ENCODE measurements around the gene CDH16. TPM values are rescaled to one million over a fixed set of nuclear protein-coding genes. Genes with fewer than 3 reads are reported as not detected.

Gene CDH16
- total RNA-seq, 1 experiment from 2014 or later = not detected

- no peak overlapping the region for H3K4me3 ChIP-seq (ENCODE audit: low read length)
- H3K4me2 ChIP-seq (ENCODE audit: low read depth, low read length, poor library complexity, severe bottlenecking) = no peak overlapping the region
- no peak overlapping the region for H3K9ac ChIP-seq (ENCODE audit: low read length)
Measured at GRCh38 chr16:66886914-66887313, 31.8 kb downstream of the CDH16 start.

GRCh38 chr16:66886321-66886720 is 32.4 kb downstream of the CDH16 start:
- Histone ChIP-seq H3K27ac (ENCODE audit: low read length) (no peak overlapping the region), H4K20me1 (ENCODE audit: insufficient read depth, low read depth, low read length) (no peaks in the 10 kb centered on the region), H3K79me2 (ENCODE audit: low read length) (peaks cover 46% of the 10 kb centered on the region), H2AFZ (ENCODE audit: low read length) (no peak overlapping the region), H3K36me3 (ENCODE audit: insufficient read depth, low read length) (peaks cover 11% of the 10 kb centered on the region; the same call in 1 of the 2 replicates), H3K27me3 (ENCODE audit: low read length) (no peaks in the 10 kb centered on the region), H3K4me2 (ENCODE audit: low read depth, low read length, poor library complexity, severe bottlenecking) (no peak overlapping the region), H3K9ac (ENCODE audit: low read length) (no peak overlapping the region), H3K9me2 (replicated peaks; ENCODE audit: insufficient read depth, low read length) (no peaks in the 10 kb centered on the region), H3K4me3 (ENCODE audit: low read length) (no peak overlapping the region), H3K9me3 (ENCODE audit: low read length) (no peaks in the 10 kb centered on the region), H3K4me1 (ENCODE audit: low read length) (peaks cover 9% of the 10 kb centered on the region)
- DNase-seq = no peak

More at GRCh38 chr16:66886914-66887313, 31.8 kb downstream of the CDH16 start:
- Histone ChIP-seq H2AFZ (ENCODE audit: low read length) (no peak overlapping the region), H3K79me2 (ENCODE audit: low read length) (peaks cover 40% of the 10 kb centered on the region), H3K27me3 (ENCODE audit: low read length) (no peaks in the 10 kb centered on the region), H3K27ac (ENCODE audit: low read length) (no peak overlapping the region), H3K9me3 (ENCODE audit: low read length) (no peaks in the 10 kb centered on the region), H3K4me1 (ENCODE audit: low read length) (peaks cover 4% of the 10 kb centered on the region), H3K36me3 (ENCODE audit: insufficient read depth, low read length) (peaks cover 11% of the 10 kb centered on the region; the same call in 1 of the 2 replicates), H3K9me2 (replicated peaks; ENCODE audit: insufficient read depth, low read length) (no peaks in the 10 kb centered on the region), H4K20me1 (ENCODE audit: insufficient read depth, low read depth, low read length) (no peaks in the 10 kb centered on the region)
- DNase-seq = no peak

GRCh38 chr16:66885491-66885890 is 33.2 kb downstream of the CDH16 start:
- H3K79me2 ChIP-seq (ENCODE audit: low read length) = peaks cover 53% of the 10 kb centered on the region
- H4K20me1 ChIP-seq (ENCODE audit: insufficient read depth, low read depth, low read length) = no peaks in the 10 kb centered on the region
- H3K9me3 ChIP-seq (ENCODE audit: low read length) = no peaks in the 10 kb centered on the region
- peaks cover 11% of the 10 kb centered on the region; the same call in 1 of the 2 replicates for H3K36me3 ChIP-seq (ENCODE audit: insufficient read depth, low read length)
- H3K4me2 ChIP-seq (ENCODE audit: low read depth, low read length, poor library complexity, severe bottlenecking) = no peak overlapping the region
- no peak overlapping the region for H2AFZ ChIP-seq (ENCODE audit: low read length)
- no peaks in the 10 kb centered on the region for H3K27me3 ChIP-seq (ENCODE audit: low read length)
- no peak overlapping the region for H3K27ac ChIP-seq (ENCODE audit: low read length)
- H3K4me1 ChIP-seq (ENCODE audit: low read length) = peaks cover 9% of the 10 kb centered on the region
- DNase-seq = no peak
- H3K4me3 ChIP-seq (ENCODE audit: low read length) = no peak overlapping the region
- no peak overlapping the region for H3K9ac ChIP-seq (ENCODE audit: low read length)
- H3K9me2 ChIP-seq (replicated peaks; ENCODE audit: insufficient read depth, low read length) = no peaks in the 10 kb centered on the region

- Histone ChIP-seq H2AFZ (ENCODE audit: low read length) (no peak overlapping the region), H3K36me3 (ENCODE audit: insufficient read depth, low read length) (peaks cover 11% of the 10 kb centered on the region; the same call in 1 of the 2 replicates), H3K79me2 (ENCODE audit: low read length) (peaks cover 53% of the 10 kb centered on the region), H3K4me3 (ENCODE audit: low read length) (no peak overlapping the region), H3K9me2 (replicated peaks; ENCODE audit: insufficient read depth, low read length) (no peaks in the 10 kb centered on the region), H3K9me3 (ENCODE audit: low read length) (no peaks in the 10 kb centered on the region), H3K4me2 (ENCODE audit: low read depth, low read length, poor library complexity, severe bottlenecking) (no peak overlapping the region), H3K27me3 (ENCODE audit: low read length) (no peaks in the 10 kb centered on the region), H3K9ac (ENCODE audit: low read length) (no peak overlapping the region), H3K4me1 (ENCODE audit: low read length) (peaks cover 23% of the 10 kb centered on the region), H4K20me1 (ENCODE audit: insufficient read depth, low read depth, low read length) (no peaks in the 10 kb centered on the region), H3K27ac (ENCODE audit: low read length) (no peak overlapping the region)
- no peak for DNase-seq
Measured at GRCh38 chr16:66882702-66883101, 36.0 kb downstream of the CDH16 start.

- H3K9me2 ChIP-seq (replicated peaks; ENCODE audit: insufficient read depth, low read length) = no peaks in the 10 kb centered on the region
- peaks cover 53% of the 10 kb centered on the region for H3K79me2 ChIP-seq (ENCODE audit: low read length)
- peak overlapping the region; percentile 98 for H3K4me3 ChIP-seq (ENCODE audit: low read length)
- peaks cover 11% of the 10 kb centered on the region; the same call in 1 of the 2 replicates for H3K36me3 ChIP-seq (ENCODE audit: insufficient read depth, low read length)
- no peaks in the 10 kb centered on the region for H3K27me3 ChIP-seq (ENCODE audit: low read length)
- peaks cover 23% of the 10 kb centered on the region for H3K4me1 ChIP-seq (ENCODE audit: low read length)
- H3K9me3 ChIP-seq (ENCODE audit: low read length) = no peaks in the 10 kb centered on the region
- H3K4me2 ChIP-seq (ENCODE audit: low read depth, low read length, poor library complexity, severe bottlenecking) = peak overlapping the region; percentile 96
- no peak overlapping the region for H2AFZ ChIP-seq (ENCODE audit: low read length)
- H3K27ac ChIP-seq (ENCODE audit: low read length) = no peak overlapping the region
- no peak for DNase-seq
- no peaks in the 10 kb centered on the region for H4K20me1 ChIP-seq (ENCODE audit: insufficient read depth, low read depth, low read length)
- peak overlapping the region; percentile 66 for H3K9ac ChIP-seq (ENCODE audit: low read length)
Measured at GRCh38 chr16:66881964-66882508, 36.6 kb downstream of the CDH16 start.

GRCh38 chr16:66881560-66881959 is 37.1 kb downstream of the CDH16 start:
- peak overlapping the region; percentile 96 for H3K4me2 ChIP-seq (ENCODE audit: low read depth, low read length, poor library complexity, severe bottlenecking)
- H3K9me2 ChIP-seq (replicated peaks; ENCODE audit: insufficient read depth, low read length) = no peaks in the 10 kb centered on the region
- peak overlapping the region; percentile 66 for H3K9ac ChIP-seq (ENCODE audit: low read length)
- H3K4me1 ChIP-seq (ENCODE audit: low read length) = peaks cover 23% of the 10 kb centered on the region
- no peak overlapping the region for H3K27ac ChIP-seq (ENCODE audit: low read length)
- H4K20me1 ChIP-seq (ENCODE audit: insufficient read depth, low read depth, low read length) = no peaks in the 10 kb centered on the region
- peaks cover 50% of the 10 kb centered on the region for H3K79me2 ChIP-seq (ENCODE audit: low read length)
- H2AFZ ChIP-seq (ENCODE audit: low read length) = no peak overlapping the region
- peak overlapping the region; percentile 98 for H3K4me3 ChIP-seq (ENCODE audit: low read length)
- H3K36me3 ChIP-seq (ENCODE audit: insufficient read depth, low read length) = peaks cover 11% of the 10 kb centered on the region; the same call in 1 of the 2 replicates
- H3K27me3 ChIP-seq (ENCODE audit: low read length) = no peaks in the 10 kb centered on the region
- H3K9me3 ChIP-seq (ENCODE audit: low read length) = no peaks in the 10 kb centered on the region
- no peak for DNase-seq

- DNase-seq = peak; percentile 66
- H3K9ac ChIP-seq (ENCODE audit: low read length) = peak overlapping the region; percentile 90
- peaks cover 46% of the 10 kb centered on the region for H3K79me2 ChIP-seq (ENCODE audit: low read length)
- peak overlapping the region; percentile 96 for H3K4me2 ChIP-seq (ENCODE audit: low read depth, low read length, poor library complexity, severe bottlenecking)
- peak overlapping the region; percentile 98 for H3K4me3 ChIP-seq (ENCODE audit: low read length)
- peaks cover 23% of the 10 kb centered on the region for H3K4me1 ChIP-seq (ENCODE audit: low read length)
- H3K9me3 ChIP-seq (ENCODE audit: low read length) = no peaks in the 10 kb centered on the region
- H3K27me3 ChIP-seq (ENCODE audit: low read length) = no peaks in the 10 kb centered on the region
- no peaks in the 10 kb centered on the region for H4K20me1 ChIP-seq (ENCODE audit: insufficient read depth, low read depth, low read length)
- H3K36me3 ChIP-seq (ENCODE audit: insufficient read depth, low read length) = peaks cover 11% of the 10 kb centered on the region; the same call in 1 of the 2 replicates
- peak overlapping the region; percentile 86 for H2AFZ ChIP-seq (ENCODE audit: low read length)
- peak overlapping the region; percentile 14; the same call in 1 of the 2 replicates for H3K27ac ChIP-seq (ENCODE audit: low read length)
- no peaks in the 10 kb centered on the region for H3K9me2 ChIP-seq (replicated peaks; ENCODE audit: insufficient read depth, low read length)
Measured at GRCh38 chr16:66881014-66881417, 37.7 kb downstream of the CDH16 start.

- Histone ChIP-seq H2AFZ (ENCODE audit: low read length) (peak within 1 kb of the TSS; percentile 86), H3K79me2 (ENCODE audit: low read length) (peaks cover 40% of the 10 kb centered on the region), H3K27ac (ENCODE audit: low read length) (peak within 1 kb of the TSS; percentile 14; the same call in 1 of the 2 replicates), H3K9me3 (ENCODE audit: low read length) (no peaks in the 10 kb centered on the region), H3K27me3 (ENCODE audit: low read length) (no peaks in the 10 kb centered on the region), H3K9ac (ENCODE audit: low read length) (peak within 1 kb of the TSS; percentile 90), H3K9me2 (replicated peaks; ENCODE audit: insufficient read depth, low read length) (no peaks in the 10 kb centered on the region), H3K36me3 (ENCODE audit: insufficient read depth, low read length) (peaks cover 11% of the 10 kb centered on the region; the same call in 1 of the 2 replicates), H4K20me1 (ENCODE audit: insufficient read depth, low read depth, low read length) (no peaks in the 10 kb centered on the region), H3K4me3 (ENCODE audit: low read length) (peak within 1 kb of the TSS; percentile 98), H3K4me2 (ENCODE audit: low read depth, low read length, poor library complexity, severe bottlenecking) (peak within 1 kb of the TSS; percentile 96), H3K4me1 (ENCODE audit: low read length) (peaks cover 24% of the 10 kb centered on the region)
- DNase-seq = peak; percentile 98
Measured at GRCh38 chr16:66880288-66881013, 38.2 kb downstream of the CDH16 start, which contains the start of gene PDP2. Gene PDP2, plus strand, starts transcription at chr16:66880515. Its CDS starts 3,770 bp downstream, at chr16:66884285.
